ENCODE results near the gene RAD50. TPM values are rescaled to one million over a fixed set of nuclear protein-coding genes. Genes with fewer than 3 reads are reported as not detected.

RAD50 gene
- total RNA-seq, 4 donors from 2014 or later = 31.1 to 53.7 (median 35.0) TPM

DNA sequence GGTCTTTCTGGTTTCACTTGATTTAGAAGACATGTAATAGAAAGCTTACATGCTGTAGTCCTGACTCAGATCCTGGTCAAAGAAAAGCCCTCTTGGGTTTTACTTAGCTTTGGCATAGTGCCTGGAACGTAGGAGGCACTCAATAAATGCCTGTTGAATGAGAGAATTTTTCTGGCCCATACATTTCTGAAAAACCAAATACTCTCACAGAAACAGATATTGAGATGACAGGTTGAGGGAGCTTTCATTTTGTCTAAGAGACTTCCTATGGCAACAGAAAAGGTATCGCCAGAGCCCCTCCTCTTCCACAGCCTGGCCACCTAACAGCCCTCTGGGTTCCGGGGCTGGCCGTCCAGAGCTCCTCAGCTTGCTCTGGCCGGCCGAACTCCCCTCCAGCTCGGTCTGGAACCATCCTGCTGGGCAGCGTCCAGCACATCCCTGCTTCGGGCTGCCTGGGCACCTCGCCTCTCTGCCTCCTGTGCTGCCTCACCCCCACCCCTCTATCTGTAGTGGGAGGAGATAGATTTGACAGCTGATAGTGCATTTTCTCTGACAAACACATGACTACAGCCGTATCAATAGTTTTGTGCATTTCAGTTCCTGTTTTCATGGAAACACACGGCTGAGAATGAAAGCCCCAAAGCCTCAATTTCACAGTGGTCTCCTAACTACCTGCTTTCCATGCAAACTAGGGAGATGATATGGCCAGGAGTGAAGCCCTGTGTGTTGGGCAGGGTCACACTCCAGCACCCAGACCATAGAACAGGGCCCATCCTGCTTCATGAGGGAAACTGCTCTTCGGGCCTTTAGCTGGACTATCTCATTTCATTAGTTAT lies 118.1 kb downstream of the RAD50 start:
- peak; percentile 50 for ATAC-seq
- WGBS, 2 donors (ENCODE audit: low coverage in 1 of 2) = 41 to 56% methylated on average over 5 to 8 of the region's 13 CpGs
- peak overlapping the region in 3 of 4 donors; percentile 52 to 73 (median 66) for H3K27ac ChIP-seq

DNA sequence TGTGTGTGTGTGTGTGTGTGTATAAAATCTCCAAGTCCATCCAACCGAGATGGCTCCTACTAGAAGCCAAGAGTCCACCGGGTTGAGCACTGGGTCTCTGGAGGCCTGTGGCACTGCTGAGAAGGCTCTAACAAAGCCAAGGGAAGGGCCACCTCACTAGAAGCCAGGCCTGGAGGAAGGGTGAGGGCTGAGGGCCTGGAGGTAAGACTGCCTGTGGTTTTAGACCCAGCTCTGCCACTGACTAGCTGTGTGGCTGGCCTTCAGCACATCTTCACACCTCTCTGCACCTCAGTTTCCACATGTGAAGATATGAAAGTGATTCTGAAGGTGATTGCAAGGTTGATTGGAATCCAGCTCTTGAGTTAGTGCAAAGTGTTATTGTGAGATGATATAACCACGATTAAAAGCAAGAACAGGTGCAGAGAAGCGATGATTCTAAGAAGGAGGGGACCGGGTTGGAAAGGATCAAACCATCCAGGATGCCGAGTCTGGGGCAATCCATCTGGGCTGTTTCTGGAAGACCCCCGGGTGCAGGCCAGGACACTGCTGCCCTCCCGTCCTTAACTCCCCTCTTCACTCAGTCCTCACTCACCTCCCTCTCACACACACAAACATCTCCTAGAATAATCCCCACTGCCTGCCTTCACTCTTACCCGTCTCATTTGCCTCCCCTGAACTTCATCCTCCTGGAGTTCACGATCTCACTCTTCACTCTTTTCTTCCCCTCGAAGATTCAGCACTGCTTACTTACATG lies 119.3 kb downstream of the RAD50 start:
- Histone ChIP-seq H3K27ac (no peak overlapping the region), H3K4me3 (no peak overlapping the region), H3K9me3 (no peaks in the 10 kb centered on the region), H3K4me1 (peaks cover 0 to 21% (median 0%) of the 10 kb centered on the region in 3 donors), H3K36me3 (no peaks in the 10 kb centered on the region), H3K27me3 (no peaks in the 10 kb centered on the region)
- TF ChIP-seq POLR2AphosphoS5 (IDR thresholded peaks at IDR 0.05) (no peak), POLR2A (IDR thresholded peaks at IDR 0.05) (no peak)
- TF ChIP-seq, protein P1, sequence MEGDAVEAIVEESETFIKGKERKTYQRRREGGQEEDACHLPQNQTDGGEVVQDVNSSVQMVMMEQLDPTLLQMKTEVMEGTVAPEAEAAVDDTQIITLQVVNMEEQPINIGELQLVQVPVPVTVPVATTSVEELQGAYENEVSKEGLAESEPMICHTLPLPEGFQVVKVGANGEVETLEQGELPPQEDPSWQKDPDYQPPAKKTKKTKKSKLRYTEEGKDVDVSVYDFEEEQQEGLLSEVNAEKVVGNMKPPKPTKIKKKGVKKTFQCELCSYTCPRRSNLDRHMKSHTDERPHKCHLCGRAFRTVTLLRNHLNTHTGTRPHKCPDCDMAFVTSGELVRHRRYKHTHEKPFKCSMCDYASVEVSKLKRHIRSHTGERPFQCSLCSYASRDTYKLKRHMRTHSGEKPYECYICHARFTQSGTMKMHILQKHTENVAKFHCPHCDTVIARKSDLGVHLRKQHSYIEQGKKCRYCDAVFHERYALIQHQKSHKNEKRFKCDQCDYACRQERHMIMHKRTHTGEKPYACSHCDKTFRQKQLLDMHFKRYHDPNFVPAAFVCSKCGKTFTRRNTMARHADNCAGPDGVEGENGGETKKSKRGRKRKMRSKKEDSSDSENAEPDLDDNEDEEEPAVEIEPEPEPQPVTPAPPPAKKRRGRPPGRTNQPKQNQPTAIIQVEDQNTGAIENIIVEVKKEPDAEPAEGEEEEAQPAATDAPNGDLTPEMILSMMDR (IDR thresholded peaks at IDR 0.05) = no peak
- ATAC-seq = no peak
- 86 to 97% methylated on average over 7 to 9 of the region's 11 CpGs for WGBS, 2 donors (ENCODE audit: low coverage in 1 of 2)

More for the DNA sequence above, 118.1 kb downstream of the RAD50 start:
- H3K27me3 ChIP-seq = no peaks in the 10 kb centered on the region
- peaks cover 0 to 21% (median 0%) of the 10 kb centered on the region in 3 donors for H3K4me1 ChIP-seq
- no peaks in the 10 kb centered on the region for H3K9me3 ChIP-seq
- peak; percentile 46 for TF ChIP-seq POLR2AphosphoS5 (IDR thresholded peaks at IDR 0.05)
- TF ChIP-seq, protein P1 (IDR thresholded peaks at IDR 0.05) = no peak
- no peaks in the 10 kb centered on the region for H3K36me3 ChIP-seq
- H3K4me3 ChIP-seq = no peak overlapping the region

DNA sequence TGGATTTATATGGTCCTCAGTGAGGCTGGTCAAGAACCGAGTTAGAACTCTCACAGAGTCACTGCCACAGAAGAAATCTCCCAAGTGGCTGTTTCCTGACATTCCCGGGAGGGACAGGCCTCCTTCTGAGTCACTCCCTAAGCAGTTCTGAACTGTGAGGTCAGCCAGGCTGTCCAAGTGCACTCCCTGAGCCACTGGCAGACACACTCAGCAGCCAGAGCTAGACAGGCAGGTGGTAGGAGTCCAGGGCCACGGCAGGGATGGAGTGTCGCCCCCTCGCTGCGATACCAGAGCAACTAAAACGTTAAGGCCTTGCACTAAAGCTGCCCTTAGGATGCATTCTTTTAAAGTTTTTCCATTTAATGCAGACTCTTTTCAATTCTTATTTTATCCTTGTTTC lies 120.4 kb downstream of the RAD50 start:
- Histone ChIP-seq H3K36me3 (no peaks in the 10 kb centered on the region), H3K4me1 (peaks cover 0 to 21% (median 0%) of the 10 kb centered on the region in 3 donors), H3K27ac (peak overlapping the region in 2 of 4 donors; percentile 15 to 37), H3K4me3 (no peak overlapping the region), H3K9me3 (no peaks in the 10 kb centered on the region), H3K27me3 (no peaks in the 10 kb centered on the region)
- peak; percentile 86 for ATAC-seq
- WGBS, 2 donors (ENCODE audit: low coverage in 1 of 2) = 28 to 56% methylated on average over 5 to 6 of the region's 7 CpGs
- TF ChIP-seq POLR2AphosphoS5 (IDR thresholded peaks at IDR 0.05) = peak; percentile 63
- no peak for TF ChIP-seq POLR2A (IDR thresholded peaks at IDR 0.05)
- TF ChIP-seq, protein P1 (IDR thresholded peaks at IDR 0.05) = peak in 3 of 4 experiments; percentile 10 to 36 (median 11)

DNA sequence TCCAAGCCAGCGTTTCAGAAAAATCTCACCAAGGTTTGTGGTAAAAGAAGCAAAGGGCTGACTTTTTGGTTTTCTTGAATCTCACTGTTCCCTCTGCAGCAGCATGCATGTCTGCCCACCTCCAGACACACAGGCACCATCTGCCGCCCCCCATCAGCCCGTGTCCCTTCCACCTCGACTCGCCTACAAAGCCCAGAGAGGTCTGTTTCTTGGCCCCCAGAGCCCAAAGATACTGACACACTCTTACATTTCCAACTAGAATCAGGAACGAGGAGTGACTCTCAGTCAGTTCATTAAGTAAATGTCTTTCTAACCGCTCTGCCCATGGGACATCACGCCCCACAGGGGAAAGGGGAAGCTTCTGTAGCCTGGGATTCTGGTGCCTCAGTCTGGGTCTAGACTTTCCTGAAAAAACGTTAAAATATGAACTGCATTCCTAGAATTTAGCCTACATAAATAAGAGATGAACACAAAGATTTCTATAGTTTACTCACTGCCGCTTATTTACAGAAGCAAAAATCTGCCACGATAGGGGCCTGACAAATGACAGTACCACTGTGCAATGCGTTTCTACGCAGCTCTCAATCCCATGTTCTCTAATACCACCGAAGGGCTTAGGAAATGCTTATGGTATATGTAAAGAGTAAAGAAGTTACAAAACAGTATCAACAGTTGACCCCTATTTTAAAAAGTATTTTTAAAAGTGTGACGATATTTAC lies 121.1 kb downstream of the RAD50 start:
- ATAC-seq = no peak
- no peaks in the 10 kb centered on the region for H3K36me3 ChIP-seq
- H3K4me3 ChIP-seq = no peak overlapping the region
- 79 to 85% methylated on average over 11 to 13 of the region's 15 CpGs for WGBS, 2 donors (ENCODE audit: low coverage in 1 of 2)
- no peaks in the 10 kb centered on the region for H3K27me3 ChIP-seq
- no peak overlapping the region for H3K27ac ChIP-seq
- no peaks in the 10 kb centered on the region for H3K9me3 ChIP-seq
- H3K4me1 ChIP-seq = peaks cover 0 to 21% (median 0%) of the 10 kb centered on the region in 3 donors
- TF ChIP-seq POLR2AphosphoS5 (IDR thresholded peaks at IDR 0.05) = no peak
- TF ChIP-seq POLR2A (IDR thresholded peaks at IDR 0.05) = no peak
- TF ChIP-seq, protein P1 (IDR thresholded peaks at IDR 0.05) = no peak
- TF ChIP-seq EP300 (IDR thresholded peaks at IDR 0.05) = no peak
